T1000 (cell line): Measurements from ENCODE around the gene ENPP6.
"Not testable (repeated sequence)": the region's sequence is repeated elsewhere in the genome, so short reads cannot be mapped to it uniquely, and the experiment has no call there.

Experiments
- DNase-seq: peaks from one replicate; lab custom pipeline; 2025; ENCODE audit warnings: mixed read lengths; lab: John Stamatoyannopoulos, UW

The ENPP6 gene

DNA sequence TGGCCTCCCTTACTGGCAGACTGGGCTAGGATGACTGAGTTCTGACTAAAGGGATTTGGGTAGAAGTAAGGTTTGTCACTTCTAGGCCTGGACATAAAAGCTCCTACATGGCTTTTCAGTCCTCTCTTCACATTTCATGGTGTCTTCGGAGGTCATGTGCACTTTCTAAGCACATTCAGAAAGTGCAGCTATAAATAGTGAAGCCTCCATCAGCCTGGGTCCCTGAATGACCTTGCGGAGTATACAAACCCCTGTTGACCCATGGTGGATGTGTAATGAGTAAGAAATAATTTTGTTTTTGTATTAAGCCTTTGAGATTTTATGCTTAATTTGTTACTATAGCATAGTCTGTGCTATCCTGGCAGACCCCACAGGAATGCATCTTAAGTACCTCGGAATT, 158.6 kb downstream of the ENPP6 start:
- no peak for DNase-seq

DNA sequence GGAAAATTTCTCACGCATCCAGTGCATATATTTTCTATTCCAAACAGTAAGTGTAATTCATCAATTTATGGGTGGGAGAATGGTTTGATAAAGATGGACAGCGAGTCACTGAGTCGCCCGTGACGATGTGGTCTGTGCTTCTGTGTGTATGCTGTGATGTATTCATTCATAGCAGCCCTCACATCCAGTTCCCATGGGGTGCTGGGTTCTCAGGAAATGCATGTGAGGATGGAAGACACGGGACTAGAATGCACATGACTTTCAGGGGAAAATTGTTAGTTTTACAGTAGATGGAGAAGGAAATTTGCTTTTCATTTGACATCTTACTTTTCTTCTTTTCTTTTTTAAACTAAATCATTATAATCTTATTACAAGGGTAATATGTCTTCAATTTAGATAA, 159.6 kb downstream of the ENPP6 start:
- no peak for DNase-seq

DNA sequence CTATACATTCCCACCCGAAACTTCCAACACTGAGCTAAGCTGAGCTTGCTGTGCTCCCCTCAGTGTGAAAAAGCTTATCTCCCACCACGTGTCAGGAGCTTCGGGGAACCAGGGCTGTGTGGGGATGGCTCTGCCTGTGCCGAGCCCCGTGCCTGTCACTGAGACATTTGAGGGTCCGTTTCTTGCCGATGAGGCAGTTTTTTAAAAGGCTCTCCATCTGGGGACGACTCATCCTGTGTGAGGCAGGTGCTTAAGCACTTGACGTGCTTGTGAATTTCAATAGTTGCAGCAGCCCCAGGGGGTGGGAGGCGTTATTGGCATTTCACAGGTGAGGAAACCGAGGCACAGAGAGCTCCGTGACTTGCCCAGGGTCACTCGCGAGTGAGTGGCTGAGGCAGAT, 160.8 kb downstream of the ENPP6 start:
- DNase-seq = no peak

DNA sequence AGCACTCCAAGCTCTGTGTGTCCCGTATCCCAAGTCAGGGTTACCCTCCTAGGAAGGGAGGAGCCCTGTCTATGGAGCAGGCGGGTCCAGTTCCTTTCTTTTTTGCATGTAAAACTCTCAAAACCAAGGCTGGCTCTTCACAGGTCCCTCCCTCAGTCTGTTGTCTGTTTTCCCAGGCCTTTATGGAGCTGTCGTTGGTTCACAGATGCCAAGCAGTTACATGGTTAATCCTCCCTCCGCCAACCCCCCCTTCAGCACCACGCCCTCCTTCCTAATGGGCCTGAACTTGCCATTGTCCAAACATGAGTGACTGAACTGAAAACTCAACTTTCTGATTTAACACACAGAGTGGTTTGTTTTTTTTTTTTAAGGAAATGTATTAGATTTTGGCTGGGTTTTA, 164.2 kb downstream of the ENPP6 start:
- DNase-seq = no peak

DNA sequence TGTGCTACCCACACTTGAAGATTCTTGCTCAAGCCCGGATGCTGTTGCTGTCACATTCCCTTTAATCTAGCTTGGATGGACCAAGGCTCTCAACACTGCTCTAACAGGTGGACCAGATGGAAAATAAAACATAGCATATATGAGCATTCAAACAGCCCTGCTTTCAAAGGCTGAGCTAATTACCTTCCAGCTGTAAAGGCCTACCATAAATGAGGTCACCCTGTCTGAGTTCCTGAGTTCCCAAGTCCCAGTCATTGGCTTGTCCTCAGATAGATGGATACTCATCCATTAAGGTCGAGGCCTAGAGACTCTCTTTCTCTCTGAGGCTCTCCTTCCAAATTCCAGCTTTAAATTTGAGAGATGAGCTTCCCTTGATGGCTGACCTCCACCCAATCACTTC, 165.1 kb downstream of the ENPP6 start:
- no peak for DNase-seq

DNA sequence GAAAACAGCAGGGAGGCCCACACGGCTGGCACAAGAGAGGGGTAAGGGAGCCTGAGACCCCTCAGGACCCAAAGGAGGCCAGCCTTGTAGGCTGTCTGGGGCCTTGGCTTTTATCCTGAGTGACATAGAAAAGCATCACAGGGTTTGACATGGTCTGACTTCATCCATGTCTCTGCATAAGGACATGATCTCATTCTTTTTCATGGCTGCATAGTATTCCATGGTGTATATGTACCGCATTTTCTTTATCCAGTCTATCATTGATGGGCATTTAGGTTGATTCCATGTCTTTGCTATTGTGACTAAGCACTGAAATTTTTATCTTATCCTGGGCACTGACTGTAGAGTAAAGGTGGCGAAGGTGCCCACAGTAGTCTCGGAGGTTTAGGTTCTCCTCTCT, 166.4 kb downstream of the ENPP6 start:
- not testable (repeated sequence) for DNase-seq

DNA sequence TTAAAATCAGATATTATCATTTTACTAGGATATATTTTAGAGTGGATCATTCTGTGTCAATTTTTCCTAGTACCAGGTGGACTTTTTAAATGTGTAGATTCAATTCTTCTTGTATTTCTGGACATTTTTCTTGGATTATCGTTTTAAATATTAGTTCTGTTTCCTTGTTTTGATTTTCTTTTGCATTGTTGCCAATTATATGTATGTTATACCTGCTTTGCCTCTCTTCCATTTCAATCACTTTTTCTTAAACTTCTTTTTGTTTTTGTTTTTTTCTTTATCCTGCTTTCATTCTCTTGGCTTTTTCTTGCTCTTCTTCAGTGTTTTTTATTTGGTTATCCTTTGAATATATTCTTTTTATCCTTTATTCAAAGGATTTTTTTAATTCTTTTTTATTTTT, 171.5 kb downstream of the ENPP6 start:
- DNase-seq = no peak

DNA sequence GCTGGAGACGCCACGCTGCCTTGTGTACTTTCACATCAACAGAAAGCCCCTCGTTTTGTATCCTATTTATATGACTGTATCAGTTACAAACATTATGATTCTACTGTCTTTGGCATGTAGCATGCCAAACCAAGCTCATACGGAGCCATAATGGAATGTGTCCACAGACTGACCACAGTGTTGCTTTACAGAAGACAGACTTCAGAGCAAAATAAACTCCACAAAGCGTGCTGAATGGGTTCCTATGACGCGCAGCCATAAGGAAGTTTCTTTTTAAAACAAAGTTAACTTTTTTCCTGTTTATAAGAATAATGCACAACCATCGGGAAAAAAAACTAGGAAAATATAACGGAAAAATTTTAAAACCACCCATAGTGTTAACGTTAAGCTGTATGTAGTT, 176.5 kb downstream of the ENPP6 start:
- DNase-seq = no peak

DNA sequence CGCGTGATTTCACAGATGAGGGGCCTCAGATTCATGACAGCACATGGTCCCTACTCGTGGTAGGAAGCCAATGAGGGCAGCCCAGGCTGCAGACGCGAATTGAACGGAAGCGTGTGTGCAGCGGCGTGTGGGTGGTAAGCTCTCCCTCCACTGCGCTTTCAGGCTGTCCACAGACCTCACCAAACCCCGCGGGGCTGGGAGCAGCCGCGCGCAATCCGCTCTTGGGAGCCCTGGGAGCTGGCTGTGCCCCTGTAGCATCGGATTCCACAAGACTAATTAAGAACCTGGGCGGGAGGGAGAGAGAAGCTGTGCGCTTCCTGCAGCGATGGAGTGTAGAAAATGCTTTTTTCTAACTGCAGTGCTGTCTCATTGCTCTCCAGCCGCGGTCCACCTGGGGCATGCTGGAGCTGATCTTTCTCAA, 177.7 kb downstream of the ENPP6 start:
- no peak for DNase-seq
